HG02970 (cell line): ENCODE results near the gene GAS2L1.
"Not testable (repeated sequence)": the region's sequence is repeated elsewhere in the genome, so short reads cannot be mapped to it uniquely, and the experiment has no call there.

Experiments
- ATAC-seq: cut with Tn5 transposase; IDR thresholded peaks from one replicate; pipeline ENCODE4 v1.9.1; 2021; ENCODE audit warnings: mild to moderate bottlenecking, moderate library complexity, moderate number of reproducible peaks; ENCODE audit not compliant: unreplicated experiment, low FRiP score

The GAS2L1 gene

DNA sequence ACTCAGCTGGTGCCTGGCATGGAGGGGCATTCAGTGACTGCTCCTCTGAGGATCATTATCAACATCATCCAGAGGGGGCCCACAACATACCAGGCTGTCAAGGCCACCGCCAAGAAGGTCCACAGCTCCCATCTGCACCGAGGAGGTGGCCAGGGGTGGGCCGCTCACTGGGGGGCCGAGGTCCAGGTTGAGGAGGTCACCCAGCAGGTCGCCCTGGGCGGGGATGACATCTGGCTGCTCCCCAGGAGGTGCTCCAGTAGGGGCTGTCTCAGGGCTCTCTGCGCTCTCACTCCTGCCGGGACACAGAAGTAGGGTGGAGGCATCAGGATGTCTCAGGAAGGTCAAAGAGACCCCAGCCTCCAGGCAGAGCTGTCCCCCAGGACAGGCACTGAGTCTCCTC lies 34.1 kb downstream of the GAS2L1 start:
- ATAC-seq: no peak

DNA sequence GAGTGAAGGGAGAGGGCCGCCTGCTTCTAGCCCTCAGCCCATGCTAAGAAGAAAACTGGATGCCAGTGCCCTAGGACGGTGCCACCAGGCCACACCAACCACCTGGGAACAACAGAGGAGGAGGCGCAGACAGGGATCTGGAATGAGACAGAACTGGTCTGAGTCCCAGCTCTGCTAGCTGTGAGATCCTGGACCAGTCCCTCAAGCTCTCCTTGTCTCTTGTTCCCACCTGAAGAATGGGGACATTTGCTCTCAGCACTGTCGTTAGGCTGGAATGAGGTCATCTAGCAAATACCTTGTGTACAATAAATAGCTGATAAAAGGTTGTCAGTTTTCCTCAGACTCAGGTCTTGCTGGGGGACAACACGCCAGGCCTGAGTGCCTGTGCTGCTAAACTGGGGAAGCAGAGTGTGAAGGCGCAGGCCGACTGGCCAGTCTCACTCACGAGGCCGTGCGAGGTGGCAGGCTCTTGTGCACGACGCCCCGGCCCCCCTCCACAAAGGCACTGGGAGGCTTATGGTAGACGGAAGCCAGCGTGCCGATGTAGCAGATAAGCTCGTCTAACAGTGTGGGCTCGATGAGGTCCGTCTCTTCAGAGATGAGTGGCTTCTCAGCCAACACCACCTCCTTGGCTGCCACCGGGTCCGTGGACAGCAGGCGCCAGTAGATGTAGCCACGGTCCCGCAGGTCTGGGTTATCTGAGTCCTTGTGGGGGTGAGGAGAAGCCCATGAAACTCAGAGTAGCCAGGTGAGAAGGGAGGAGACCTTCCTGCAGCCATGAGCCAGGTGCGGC lies 34.8 kb downstream of the GAS2L1 start:
- no peak for ATAC-seq

DNA sequence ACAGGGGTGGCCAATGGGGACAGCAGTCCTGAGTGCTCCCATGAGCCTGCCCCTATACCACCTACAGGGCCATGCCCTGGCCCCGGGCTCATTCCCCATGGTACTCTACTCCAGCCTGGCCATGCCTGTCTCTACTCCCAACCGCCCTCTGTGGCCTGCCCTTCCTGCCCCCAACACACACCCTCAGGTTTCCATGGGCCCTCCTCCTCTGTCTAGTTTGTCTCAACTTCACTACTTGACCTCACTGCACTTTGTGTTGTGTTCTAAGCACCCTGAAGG lies 35.3 kb downstream of the GAS2L1 start:
- no peak for ATAC-seq

DNA sequence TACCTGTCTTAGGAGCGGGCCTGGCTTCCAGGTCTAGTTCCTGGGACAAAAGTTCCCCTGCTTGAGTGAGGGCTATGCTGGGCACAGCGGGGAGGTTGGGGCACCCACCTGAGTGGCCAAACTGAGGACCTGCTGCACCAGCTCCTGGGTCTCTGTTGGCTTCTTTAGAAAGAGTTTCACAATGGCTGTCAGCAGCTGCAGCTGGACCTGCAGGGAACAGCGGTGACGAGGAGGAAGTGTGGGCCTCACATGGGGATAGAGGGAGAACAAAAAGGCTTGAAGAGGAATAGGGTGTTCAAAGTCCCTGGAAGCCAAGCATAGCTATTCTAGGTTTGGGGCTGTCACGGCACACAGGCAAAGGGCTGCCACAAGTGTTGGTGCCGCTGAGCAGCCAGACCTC lies 35.7 kb downstream of the GAS2L1 start:
- no peak for ATAC-seq

DNA sequence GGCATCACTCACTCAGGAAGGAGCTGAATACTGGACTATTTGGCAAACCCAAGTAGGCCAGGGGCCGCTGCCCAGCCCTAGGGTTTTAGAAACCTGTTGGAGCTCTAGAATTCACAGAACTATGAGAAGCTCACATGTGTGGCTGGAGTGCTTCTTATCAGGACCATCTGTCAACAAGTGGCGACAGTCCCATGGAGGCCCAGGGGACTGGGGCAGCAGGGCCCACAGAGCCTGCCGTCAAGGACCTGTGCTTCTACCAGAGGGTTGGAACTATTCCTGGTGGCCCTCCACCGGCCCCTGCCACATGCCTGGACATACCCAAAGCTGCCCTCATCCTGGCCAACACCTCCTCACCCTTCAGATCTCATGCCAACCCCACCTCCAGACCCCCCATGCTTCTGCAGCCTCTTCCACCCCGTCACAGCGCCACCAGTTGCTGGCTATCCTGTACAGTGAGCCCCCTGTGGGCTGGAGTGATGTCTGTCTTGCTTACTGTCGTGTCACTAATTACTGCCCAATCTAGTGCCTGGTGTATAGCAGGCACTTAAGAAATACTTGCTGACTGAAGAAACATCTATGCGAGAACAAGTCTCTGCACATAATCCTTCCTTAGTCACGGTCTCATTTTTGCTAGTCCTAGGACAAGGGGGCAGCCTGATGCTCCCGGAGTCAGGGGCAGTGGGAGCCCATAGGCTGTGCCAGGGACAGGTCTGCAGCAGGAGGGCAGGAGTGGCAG lies 36.3 kb downstream of the GAS2L1 start:
- no peak for ATAC-seq

DNA sequence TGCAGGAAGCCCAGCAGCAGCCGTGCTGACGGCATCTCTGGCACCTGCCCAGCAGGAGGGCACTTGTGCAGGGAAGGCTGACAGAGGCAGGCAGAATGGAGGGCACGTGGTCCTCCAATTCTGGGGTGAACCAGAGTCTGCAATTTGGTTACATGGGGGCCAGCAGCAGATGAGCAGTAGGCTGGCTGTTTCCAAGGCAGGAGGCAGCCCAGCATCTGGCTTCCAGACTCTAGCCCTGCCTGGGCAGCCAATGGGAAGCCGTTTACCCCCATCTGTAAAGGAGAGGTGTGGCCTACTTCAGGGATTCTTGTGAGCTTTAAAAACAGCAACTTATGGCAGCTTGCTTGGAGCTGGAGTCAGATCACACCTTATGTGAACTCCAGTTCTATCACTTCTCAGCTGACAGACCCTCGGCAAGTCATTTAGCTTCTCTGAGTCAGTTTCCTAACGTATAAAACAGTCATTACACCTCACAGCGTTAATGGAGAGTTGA lies 36.9 kb downstream of the GAS2L1 start:
- no peak for ATAC-seq

DNA sequence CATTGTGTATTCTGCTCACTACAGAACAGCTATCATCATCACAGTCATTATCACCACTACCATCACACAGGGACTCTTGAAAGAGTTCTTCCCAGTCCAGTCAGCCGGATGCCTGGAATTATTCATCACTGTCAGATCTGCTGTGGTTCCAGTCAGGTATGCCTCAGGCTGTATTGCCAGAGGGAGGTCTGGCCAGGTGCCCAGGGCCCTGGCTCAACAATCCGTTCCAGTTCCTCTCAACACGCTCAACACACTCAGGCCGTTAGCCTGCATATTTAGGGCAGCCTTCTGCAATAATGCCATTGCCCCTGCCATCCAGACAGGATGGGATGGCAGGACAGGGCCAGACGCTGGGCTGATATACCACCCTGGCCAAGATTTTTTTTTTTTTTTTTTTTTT lies 37.7 kb downstream of the GAS2L1 start:
- ATAC-seq: no peak

DNA sequence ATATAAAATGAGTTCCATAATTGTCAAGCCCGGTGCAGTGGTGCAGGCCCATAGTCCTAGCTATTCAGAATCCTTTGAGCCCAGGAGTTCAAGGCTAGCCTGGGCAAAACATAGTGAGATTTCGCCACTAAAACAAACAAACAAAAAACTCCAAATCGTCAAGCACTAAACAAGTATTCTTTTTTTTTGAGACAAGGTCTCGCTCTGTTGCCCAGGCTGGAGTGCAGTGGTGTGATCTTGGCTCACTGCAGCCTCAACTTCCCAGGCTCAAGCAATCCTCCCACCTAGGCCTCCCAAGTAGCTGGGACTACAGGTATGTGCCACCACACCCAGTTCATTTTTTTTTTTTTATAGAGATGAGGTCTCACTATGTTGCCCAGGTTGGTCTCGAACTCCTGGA lies 38.4 kb downstream of the GAS2L1 start:
- ATAC-seq: not testable (repeated sequence)

DNA sequence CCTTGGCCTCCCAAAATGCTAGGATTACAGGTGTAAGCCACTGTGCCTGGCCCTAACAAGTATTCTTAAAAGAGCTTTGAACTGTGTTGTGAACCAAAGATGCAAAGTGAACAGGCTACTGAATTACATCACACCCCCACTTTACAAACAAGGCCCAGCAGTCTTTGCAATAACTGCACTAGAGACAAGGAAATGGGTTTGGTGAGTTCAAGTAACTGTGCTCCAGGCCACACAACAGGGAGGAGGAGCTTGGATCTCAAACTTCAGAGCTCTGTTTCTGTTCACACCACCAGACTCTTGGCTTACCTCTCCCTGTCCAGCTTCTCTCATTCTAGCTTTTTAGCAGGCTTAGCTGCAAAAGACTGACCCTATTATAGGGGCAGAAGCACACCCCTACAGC lies 39.5 kb downstream of the GAS2L1 start:
- no peak for ATAC-seq

DNA sequence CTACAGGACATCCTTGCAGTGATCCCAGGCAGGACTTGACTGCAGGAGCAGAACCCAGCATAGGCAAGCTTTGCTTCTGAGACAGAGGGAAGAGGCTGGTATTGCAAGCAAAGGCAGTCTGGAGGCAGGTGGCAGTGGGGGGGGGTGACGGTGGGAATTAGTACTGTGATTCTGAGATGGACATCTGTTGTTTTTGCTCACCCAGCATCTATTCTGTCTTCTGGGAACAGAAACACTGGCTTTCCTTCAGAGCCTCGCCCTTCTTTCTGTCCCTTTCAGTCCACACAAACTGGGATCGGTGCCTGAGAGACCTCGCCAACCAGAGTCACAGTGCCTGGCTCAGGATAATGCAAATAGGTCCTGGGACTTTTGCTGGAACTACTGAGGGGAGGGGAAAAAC lies 40.2 kb downstream of the GAS2L1 start:
- ATAC-seq: no peak

DNA sequence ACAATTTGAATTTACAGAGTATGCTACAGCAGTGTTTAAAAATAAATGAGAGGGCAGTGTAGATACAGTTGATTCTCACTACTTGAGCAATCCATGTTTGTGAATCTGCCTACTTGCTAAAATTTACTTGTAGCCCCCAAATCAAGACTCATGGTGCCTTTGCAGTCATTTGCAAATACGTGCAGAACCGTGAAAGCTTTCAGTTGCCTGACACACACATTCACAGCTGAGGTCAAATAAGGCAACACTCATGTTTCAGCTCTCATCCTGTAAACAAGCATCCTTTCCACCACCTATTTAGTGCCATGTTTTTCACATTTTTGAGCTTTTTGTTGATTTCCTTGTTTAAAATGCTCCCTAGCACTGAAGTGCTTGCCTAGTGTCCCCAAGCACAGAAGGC lies 41.6 kb downstream of the GAS2L1 start:
- no peak for ATAC-seq

DNA sequence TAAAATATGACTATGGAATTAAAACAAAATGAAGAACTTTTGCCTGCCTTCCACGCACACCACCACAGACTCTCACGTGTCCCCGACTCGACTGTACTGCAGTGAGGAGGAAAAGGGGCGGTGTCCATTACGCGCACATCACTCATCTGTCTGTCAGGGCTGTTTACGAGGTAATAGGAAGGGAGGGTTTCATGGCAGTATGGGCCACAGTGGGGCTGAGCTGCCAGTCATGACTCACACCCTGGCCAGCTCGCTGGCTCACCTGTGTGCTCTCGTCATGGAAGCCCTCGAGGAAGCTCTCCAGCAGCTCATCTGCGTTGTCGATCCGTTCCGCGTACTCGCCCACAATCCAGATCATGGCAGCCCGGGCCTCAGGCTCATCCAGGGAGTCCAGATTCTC lies 42.5 kb downstream of the GAS2L1 start:
- no peak for ATAC-seq

DNA sequence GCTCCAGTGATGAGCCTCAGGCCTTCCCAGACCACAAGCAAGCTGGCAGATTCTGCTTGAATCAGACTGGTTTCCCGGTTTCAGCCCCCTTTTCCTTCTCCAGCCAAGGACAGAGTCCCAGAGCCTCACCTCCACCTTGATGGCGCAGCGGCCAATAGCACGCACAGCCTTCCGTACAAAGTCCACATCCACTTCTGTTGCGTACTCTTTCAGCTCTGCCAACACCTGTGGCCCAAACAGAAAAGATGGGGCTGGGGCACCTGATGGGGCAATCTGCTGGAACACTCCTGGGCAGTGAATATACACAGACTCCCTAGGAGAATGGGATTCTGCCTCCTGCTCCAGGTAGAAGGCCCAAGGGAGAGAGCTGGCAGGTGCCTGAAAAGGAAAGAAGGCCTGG lies 44.6 kb downstream of the GAS2L1 start:
- no peak for ATAC-seq

DNA sequence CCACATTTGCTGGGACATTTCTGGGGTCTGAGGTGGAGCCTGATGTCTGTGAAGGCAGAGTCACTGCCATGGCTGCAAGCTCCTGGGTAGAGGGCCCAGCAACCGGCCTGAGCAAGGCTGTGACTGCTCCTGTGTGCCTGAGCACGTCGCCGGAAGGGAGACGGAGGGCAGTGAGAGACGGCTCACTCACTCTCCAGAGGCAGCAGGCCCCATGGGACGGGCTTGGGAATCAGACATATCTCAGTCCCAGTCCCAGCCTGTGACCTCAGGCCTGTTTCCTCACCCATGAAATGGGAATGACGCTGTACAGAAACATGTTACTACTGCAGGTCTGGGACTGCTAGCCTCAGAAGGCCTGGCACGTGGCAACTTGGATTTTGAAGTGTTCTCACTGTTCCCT lies 45.4 kb downstream of the GAS2L1 start:
- no peak for ATAC-seq

DNA sequence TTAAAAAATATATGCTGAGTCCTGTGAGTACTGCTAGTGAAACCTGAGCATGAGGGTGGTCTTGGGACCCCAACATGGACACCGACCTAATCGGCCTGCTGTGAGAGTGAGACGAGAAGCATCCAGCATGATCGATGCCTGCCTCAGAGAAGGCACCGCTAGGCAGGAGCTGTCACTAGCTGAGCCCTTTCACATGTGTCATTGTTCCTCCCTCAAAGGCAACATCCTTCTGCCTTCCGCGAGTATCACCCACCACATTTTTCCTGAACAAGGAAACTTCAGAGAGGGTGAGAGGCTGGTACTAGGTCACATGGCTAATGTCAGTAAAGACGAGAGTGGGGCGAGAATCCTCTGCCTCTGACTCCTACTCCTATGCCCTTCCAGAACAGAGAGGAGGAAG lies 46.3 kb downstream of the GAS2L1 start:
- no peak for ATAC-seq

DNA sequence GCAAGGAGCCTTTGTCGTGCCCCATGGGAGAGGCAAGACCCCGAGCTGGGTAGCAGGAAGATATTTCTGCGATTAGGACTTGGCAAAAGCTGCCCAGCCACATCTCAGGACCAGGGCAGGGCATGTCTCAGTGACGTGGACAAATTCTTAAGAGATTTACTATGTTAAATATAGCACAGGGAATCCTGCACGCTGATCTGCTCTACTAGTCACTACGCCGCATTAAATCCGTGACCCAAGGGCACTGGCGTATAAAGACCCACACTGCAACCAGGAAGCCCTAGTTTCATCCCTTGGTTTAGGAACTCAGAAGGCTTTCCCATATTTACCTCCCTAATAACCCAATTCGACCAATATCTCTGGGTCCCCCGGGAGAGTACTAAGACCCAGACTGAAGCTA lies 46.8 kb downstream of the GAS2L1 start:
- ATAC-seq: no peak

DNA sequence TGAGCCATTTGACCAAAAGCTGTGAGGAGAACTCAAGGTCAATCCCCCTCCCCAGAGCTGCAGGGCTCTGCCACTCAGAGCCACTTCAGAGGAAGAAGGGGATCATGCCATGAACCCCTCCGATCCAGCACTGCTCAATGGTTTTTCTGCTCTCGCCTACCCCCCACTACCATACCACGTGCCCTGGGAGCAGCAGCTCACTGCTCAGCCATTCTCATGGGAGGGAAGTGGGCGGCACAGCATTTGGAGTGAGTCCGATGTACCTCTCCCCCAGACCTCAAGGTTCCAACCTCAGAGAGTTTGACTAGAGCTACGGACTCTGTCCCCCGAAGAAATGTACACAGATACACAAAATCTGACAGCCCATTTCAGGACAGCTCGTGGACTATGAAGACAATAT lies 47.4 kb downstream of the GAS2L1 start:
- no peak for ATAC-seq

DNA sequence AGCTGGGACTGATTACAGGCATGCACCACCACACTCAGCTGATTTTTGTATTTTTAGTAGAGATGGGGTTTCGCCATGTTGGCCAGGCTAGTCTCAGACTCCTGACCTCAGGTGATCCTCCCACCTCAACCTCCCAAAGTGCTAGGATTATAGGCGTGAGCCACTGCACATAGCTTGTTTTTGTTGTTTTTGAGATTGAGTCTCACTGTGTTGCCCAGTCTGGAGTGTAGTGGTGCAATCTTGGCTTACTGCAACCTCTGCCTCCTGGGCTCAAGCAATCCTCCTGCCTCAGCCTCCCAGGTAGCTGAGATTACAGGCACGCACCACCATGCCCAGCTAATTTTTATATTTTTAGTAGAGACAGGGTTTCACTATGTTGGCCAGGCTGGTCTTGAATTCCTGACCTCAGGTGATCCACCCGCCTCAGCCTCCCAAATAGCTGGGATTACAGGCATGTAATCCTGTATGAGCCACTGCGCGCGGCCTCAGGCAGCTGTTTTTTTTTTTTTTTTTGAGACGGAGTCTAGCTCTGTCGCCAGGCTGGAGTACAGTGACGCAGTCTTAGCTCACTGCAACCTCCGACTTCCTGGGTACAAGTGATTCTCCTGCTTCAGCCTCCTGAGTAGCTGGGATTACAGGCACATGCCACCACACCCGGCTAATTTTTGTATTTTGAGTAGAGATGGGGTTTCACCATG lies 50.9 kb downstream of the GAS2L1 start:
- ATAC-seq: not testable (repeated sequence)

DNA sequence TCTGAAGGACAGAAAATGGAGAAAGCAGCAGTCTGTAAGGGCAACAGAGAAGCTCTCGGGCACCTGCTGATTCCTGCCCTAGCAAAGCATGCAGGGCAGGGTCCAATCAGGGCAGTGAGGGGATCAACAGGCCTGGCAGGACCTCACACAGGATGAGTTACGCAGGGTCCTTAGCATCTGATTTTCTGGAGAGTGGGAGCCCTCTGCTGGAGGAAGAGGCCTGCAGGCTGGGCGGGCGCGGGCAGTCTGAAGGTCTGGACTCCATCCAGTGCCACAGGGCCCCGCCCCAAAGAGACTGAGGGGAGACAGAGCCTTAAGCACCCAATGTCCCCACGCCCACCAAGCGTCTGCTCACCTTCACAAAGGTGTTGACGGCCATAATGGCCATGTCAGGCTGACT lies 53.0 kb downstream of the GAS2L1 start:
- no peak for ATAC-seq
